ENCODE measurements around the gene MANF.

Gene MANF

GRCh38 chr3:51343918-51344687 lies 41.0 kb upstream of the MANF start:
- no peak for DNase-seq (ENCODE audit: low read depth)
- no peak overlapping the region for H3K4me3 ChIP-seq (ENCODE audit: low read depth, low read length)
- no peak for TF ChIP-seq CTCF (IDR thresholded peaks at IDR 0.05; ENCODE audit: low read depth, low read length, missing control alignments)

- no peak for DNase-seq (ENCODE audit: low read depth)
- no peak for TF ChIP-seq CTCF (IDR thresholded peaks at IDR 0.05; ENCODE audit: low read depth, low read length, missing control alignments)
- H3K4me3 ChIP-seq (ENCODE audit: low read depth, low read length): no peak overlapping the region
These were observed 34.3 kb upstream of the MANF start for GRCh38 chr3:51350751-51351150.

GRCh38 chr3:51353131-51353530 lies 32.0 kb upstream of the MANF start:
- DNase-seq (ENCODE audit: low read depth): no peak
- no peak overlapping the region for H3K4me3 ChIP-seq (ENCODE audit: low read depth, low read length)
- TF ChIP-seq CTCF (IDR thresholded peaks at IDR 0.05; ENCODE audit: low read depth, low read length, missing control alignments): no peak

- TF ChIP-seq CTCF (IDR thresholded peaks at IDR 0.05; ENCODE audit: low read depth, low read length, missing control alignments): no peak
- no peak for DNase-seq (ENCODE audit: low read depth)
- H3K4me3 ChIP-seq (ENCODE audit: low read depth, low read length): no peak overlapping the region
These were observed 31.4 kb upstream of the MANF start for GRCh38 chr3:51353691-51354090.

GRCh38 chr3:51354172-51354571 lies 30.9 kb upstream of the MANF start:
- no peak for TF ChIP-seq CTCF (IDR thresholded peaks at IDR 0.05; ENCODE audit: low read depth, low read length, missing control alignments)
- DNase-seq (ENCODE audit: low read depth): no peak
- no peak overlapping the region for H3K4me3 ChIP-seq (ENCODE audit: low read depth, low read length)

GRCh38 chr3:51354731-51355615 lies 30.1 kb upstream of the MANF start:
- no peak overlapping the region for H3K4me3 ChIP-seq (ENCODE audit: low read depth, low read length)
- DNase-seq (ENCODE audit: low read depth): no peak
- TF ChIP-seq CTCF (IDR thresholded peaks at IDR 0.05; ENCODE audit: low read depth, low read length, missing control alignments): no peak
